Left ventricle myocardium inferior (tissue), 1 donor: ENCODE measurements around the gene CARD19. TPM values are rescaled to one million over a fixed set of nuclear protein-coding genes. Genes with fewer than 3 reads are reported as not detected.

Experiments used
- DNase-seq: peaks from one replicate; pipeline ENCODE4 v3.0.0-alpha.2; 2020
- H3K27ac ChIP-seq: fragments of 200-600 bp; replicated peaks from 2 replicates; pipeline ENCODE4 v1.8.0; 2021
- H3K27me3 ChIP-seq: fragments of 200-600 bp; 2 replicates; pipeline ENCODE4 v1.8.0; 2021; ENCODE audit warnings: low read depth
- H3K36me3 ChIP-seq: fragments of 200-600 bp; 2 replicates; pipeline ENCODE4 v1.8.0; 2021
- H3K4me1 ChIP-seq: fragments of 200-600 bp; 2 replicates; pipeline ENCODE4 v1.8.0; 2021
- H3K4me3 ChIP-seq: fragments of 200-600 bp; 2 replicates; pipeline ENCODE4 v1.8.0; 2021; ENCODE audit warnings: mild to moderate bottlenecking, moderate library complexity
- H3K9me3 ChIP-seq: fragments of 200-600 bp; replicated peaks from 2 replicates; pipeline ENCODE4 v1.8.0; 2021
- CTCF ChIP-seq: fragments of 200-600 bp; IDR thresholded peaks from 2 replicates; pipeline ENCODE4 v1.8.0; 2021; ENCODE audit warnings: antibody characterized with exemption, mild to moderate bottlenecking, borderline replicate concordance
- intact Hi-C: fragments of 100-400 bp; cut with micrococcal nuclease; formaldehyde crosslinking; loops from one replicate; pipeline ENCODE4 v1.11.0; 2022
- total RNA-seq: library from RNA; stranded (reverse); fragmentation: NEBNext Ultra II Directional; extraction: Animal tissue kit (Norgen Biotek cat#: 25700); gene quantifications from one replicate; pipeline ENCODE4 v1.2.1, GENCODE V29; 2021
- donor health status: DM: no; HTN: yes; CAD: no; lungs with severe emphysema.

The CARD19 gene
- total RNA-seq, 1 donor from 2014 or later = 35.8 TPM

GRCh38 chr9:93087971-93088655 is 7.9 kb upstream of the CARD19 start:
- DNase-seq = no peak
- intact Hi-C loops = no loop called here

GRCh38 chr9:93088656-93089015 is 7.4 kb upstream of the CARD19 start:
- DNase-seq = no peak
- H3K27ac ChIP-seq = no peak overlapping the region
- TF ChIP-seq CTCF = no peak
- intact Hi-C loops = no loop called here
- peaks cover 17% of the 10 kb centered on the region for H3K9me3 ChIP-seq
- H3K4me3 ChIP-seq = no peak overlapping the region
- no peaks in the 10 kb centered on the region for H3K36me3 ChIP-seq
- H3K4me1 ChIP-seq = peaks cover 12% of the 10 kb centered on the region
- no peaks in the 10 kb centered on the region for H3K27me3 ChIP-seq

More at GRCh38 chr9:93087971-93088655, 7.9 kb upstream of the CARD19 start:
- no peaks in the 10 kb centered on the region for H3K36me3 ChIP-seq
- no peak overlapping the region for H3K4me3 ChIP-seq
- H3K9me3 ChIP-seq = peaks cover 17% of the 10 kb centered on the region
- no peak for TF ChIP-seq CTCF
- peaks cover 7% of the 10 kb centered on the region for H3K4me1 ChIP-seq
- H3K27ac ChIP-seq = no peak overlapping the region
- H3K27me3 ChIP-seq = no peaks in the 10 kb centered on the region

GRCh38 chr9:93089024-93089423 is 7.0 kb upstream of the CARD19 start:
- Histone ChIP-seq H3K27ac (no peak overlapping the region), H3K36me3 (no peaks in the 10 kb centered on the region), H3K4me1 (peaks cover 16% of the 10 kb centered on the region), H3K9me3 (peaks cover 17% of the 10 kb centered on the region), H3K27me3 (no peaks in the 10 kb centered on the region), H3K4me3 (no peak overlapping the region)
- TF ChIP-seq CTCF = no peak
- intact Hi-C loops = no loop called here
- DNase-seq = no peak

- Histone ChIP-seq H3K27ac (no peak overlapping the region), H3K9me3 (peaks cover 17% of the 10 kb centered on the region), H3K27me3 (no peaks in the 10 kb centered on the region), H3K4me1 (peaks cover 21% of the 10 kb centered on the region), H3K36me3 (no peaks in the 10 kb centered on the region), H3K4me3 (no peak overlapping the region)
- intact Hi-C loops = no loop called here
- no peak for DNase-seq
- no peak for TF ChIP-seq CTCF
These were observed 6.5 kb upstream of the CARD19 start for GRCh38 chr9:93089481-93089991.

GRCh38 chr9:93090091-93090655 is 5.8 kb upstream of the CARD19 start:
- H3K9me3 ChIP-seq = peaks cover 17% of the 10 kb centered on the region
- no peaks in the 10 kb centered on the region for H3K27me3 ChIP-seq
- no peak overlapping the region for H3K4me3 ChIP-seq
- intact Hi-C loops = no loop called here
- DNase-seq = no peak
- no peaks in the 10 kb centered on the region for H3K36me3 ChIP-seq
- TF ChIP-seq CTCF = no peak
- no peak overlapping the region for H3K27ac ChIP-seq
- peaks cover 27% of the 10 kb centered on the region for H3K4me1 ChIP-seq
